Activated CD4-positive, alpha-beta T cell treated with anti-CD3 and anti-CD28 coated beads, Interleukin-2, amount 10 ng/mL, durations not matched to agents 24 days and 14 days (primary cell): Measurements from ENCODE around the gene DEPDC1. TPM values are rescaled to one million over a fixed set of nuclear protein-coding genes. Genes with fewer than 3 reads are reported as not detected.

Experiments
- DNase-seq: peaks from one replicate; pipeline ENCODE4 v3.0.0; 2022
- H3K27ac Mint-ChIP-seq: one replicate; pipeline ENCODE4 v1.8.0; 2022; ENCODE audit warnings: mild to moderate bottlenecking, mixed read lengths
- H3K27me3 Mint-ChIP-seq: one replicate; pipeline ENCODE4 v1.8.0; 2022; ENCODE audit warnings: mixed read lengths
- H3K36me3 Mint-ChIP-seq: one replicate; pipeline ENCODE4 v1.8.0; 2022; ENCODE audit warnings: low read depth, mild to moderate bottlenecking, mixed read lengths
- H3K4me1 Mint-ChIP-seq: one replicate; pipeline ENCODE4 v1.8.0; 2021; ENCODE audit warnings: mixed read lengths
- H3K4me3 Mint-ChIP-seq: one replicate; pipeline ENCODE4 v1.8.0; 2022; ENCODE audit warnings: mild to moderate bottlenecking, moderate library complexity, mixed read lengths
- H3K9me3 Mint-ChIP-seq: one replicate; pipeline ENCODE4 v1.8.0; 2021; ENCODE audit warnings: mixed read lengths
- intact Hi-C: fragments of 100-400 bp; cut with micrococcal nuclease; formaldehyde crosslinking; loops from one replicate; pipeline ENCODE4 v1.15.1; 2023
- total RNA-seq: library from RNA; stranded (reverse); gene quantifications from 2 replicates; pipeline ENCODE4 v1.2.3, GENCODE V29; 2022

The DEPDC1 gene, protein sequence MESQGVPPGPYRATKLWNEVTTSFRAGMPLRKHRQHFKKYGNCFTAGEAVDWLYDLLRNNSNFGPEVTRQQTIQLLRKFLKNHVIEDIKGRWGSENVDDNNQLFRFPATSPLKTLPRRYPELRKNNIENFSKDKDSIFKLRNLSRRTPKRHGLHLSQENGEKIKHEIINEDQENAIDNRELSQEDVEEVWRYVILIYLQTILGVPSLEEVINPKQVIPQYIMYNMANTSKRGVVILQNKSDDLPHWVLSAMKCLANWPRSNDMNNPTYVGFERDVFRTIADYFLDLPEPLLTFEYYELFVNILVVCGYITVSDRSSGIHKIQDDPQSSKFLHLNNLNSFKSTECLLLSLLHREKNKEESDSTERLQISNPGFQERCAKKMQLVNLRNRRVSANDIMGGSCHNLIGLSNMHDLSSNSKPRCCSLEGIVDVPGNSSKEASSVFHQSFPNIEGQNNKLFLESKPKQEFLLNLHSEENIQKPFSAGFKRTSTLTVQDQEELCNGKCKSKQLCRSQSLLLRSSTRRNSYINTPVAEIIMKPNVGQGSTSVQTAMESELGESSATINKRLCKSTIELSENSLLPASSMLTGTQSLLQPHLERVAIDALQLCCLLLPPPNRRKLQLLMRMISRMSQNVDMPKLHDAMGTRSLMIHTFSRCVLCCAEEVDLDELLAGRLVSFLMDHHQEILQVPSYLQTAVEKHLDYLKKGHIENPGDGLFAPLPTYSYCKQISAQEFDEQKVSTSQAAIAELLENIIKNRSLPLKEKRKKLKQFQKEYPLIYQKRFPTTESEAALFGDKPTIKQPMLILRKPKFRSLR
- total RNA-seq, result 10.8 and 13.3 TPM in 2 replicates

GRCh38 chr1:68496680-68497357, at the start of gene DEPDC1:
TSS of gene DEPDC1 (minus strand) at chr1:68497082. CDS start at chr1:68496999, 83 bp downstream.
- intact Hi-C loops, result loop anchor here (2.0 kb wide), 1 partner anchor 376 kb away; no protein-coding TSS in a partner anchor

DNA sequence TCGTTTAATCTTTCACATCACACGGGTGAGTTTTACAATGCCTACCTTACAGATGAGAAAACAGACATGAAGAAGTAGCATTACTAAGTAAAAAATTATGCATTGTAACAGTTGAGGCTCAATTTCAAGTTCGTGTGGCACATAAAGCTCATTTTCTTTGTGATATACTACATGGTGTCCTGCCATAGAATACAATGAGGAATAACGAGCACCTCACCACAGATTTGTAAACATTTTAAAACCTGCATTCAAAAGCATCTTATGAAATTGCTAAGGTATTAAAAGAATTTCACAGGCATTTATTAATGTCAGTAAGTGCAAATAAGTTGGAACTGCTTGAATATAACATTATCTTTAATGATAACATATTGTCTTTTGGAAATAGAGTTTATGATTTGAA, 47.8 kb upstream of the DEPDC1 start:
- intact Hi-C loops, result no loop called here
- no peaks in the 10 kb centered on the region for H3K4me1 Mint-ChIP-seq
- H3K27ac Mint-ChIP-seq, result no peak overlapping the region
- no peaks in the 10 kb centered on the region for H3K36me3 Mint-ChIP-seq
- H3K27me3 Mint-ChIP-seq, result no peaks in the 10 kb centered on the region
- no peaks in the 10 kb centered on the region for H3K9me3 Mint-ChIP-seq
- no peak for DNase-seq
- no peak overlapping the region for H3K4me3 Mint-ChIP-seq

More at GRCh38 chr1:68496680-68497357, at the start of gene DEPDC1:
- Mint-ChIP-seq H3K27me3 (peaks cover 35% of the 10 kb centered on the region), H3K9me3 (no peaks in the 10 kb centered on the region), H3K4me3 (peak within 1 kb of the TSS; percentile 92), H3K27ac (peak within 1 kb of the TSS; percentile 86), H3K4me1 (peaks cover 19% of the 10 kb centered on the region), H3K36me3 (peaks cover 7% of the 10 kb centered on the region)
- DNase-seq, result peak; percentile 97

- no peak overlapping the region for H3K4me3 Mint-ChIP-seq
- no peak for DNase-seq
- H3K27me3 Mint-ChIP-seq, result no peaks in the 10 kb centered on the region
- no peaks in the 10 kb centered on the region for H3K36me3 Mint-ChIP-seq
- H3K9me3 Mint-ChIP-seq, result no peaks in the 10 kb centered on the region
- no peak overlapping the region for H3K27ac Mint-ChIP-seq
- no peaks in the 10 kb centered on the region for H3K4me1 Mint-ChIP-seq
- intact Hi-C loops, result no loop called here
These were observed 45.7 kb upstream of the DEPDC1 start for GRCh38 chr1:68542586-68542985.

- Mint-ChIP-seq H3K4me3 (no peak overlapping the region), H3K27me3 (no peaks in the 10 kb centered on the region), H3K36me3 (no peaks in the 10 kb centered on the region), H3K27ac (no peak overlapping the region), H3K9me3 (no peaks in the 10 kb centered on the region), H3K4me1 (no peaks in the 10 kb centered on the region)
- DNase-seq, result no peak
- intact Hi-C loops, result no loop called here
These were observed 42.1 kb upstream of the DEPDC1 start for GRCh38 chr1:68538941-68539340.

DNA sequence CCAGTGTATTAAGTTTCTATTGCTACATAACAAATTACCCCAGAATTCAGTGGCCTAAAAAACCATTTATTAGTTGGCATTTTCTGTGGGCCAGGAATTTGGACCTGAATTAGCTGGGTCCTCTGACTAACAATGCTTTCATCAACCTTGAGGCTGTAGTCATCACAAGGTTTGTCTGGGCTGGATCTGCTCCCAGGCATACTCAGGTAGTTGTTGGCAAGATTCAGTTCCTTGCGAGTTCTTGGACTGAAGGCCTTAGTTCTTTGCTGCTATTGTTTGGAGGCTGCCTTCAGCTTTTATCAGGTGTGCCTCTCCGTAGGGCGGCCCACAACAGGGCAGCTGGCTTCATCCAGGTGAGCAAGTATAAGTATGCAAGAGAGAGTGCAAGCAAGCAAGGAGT, 31.4 kb upstream of the DEPDC1 start:
- H3K9me3 Mint-ChIP-seq, result no peaks in the 10 kb centered on the region
- no peaks in the 10 kb centered on the region for H3K27me3 Mint-ChIP-seq
- intact Hi-C loops, result no loop called here
- no peak for DNase-seq
- no peak overlapping the region for H3K4me3 Mint-ChIP-seq
- no peaks in the 10 kb centered on the region for H3K36me3 Mint-ChIP-seq
- no peak overlapping the region for H3K27ac Mint-ChIP-seq
- no peaks in the 10 kb centered on the region for H3K4me1 Mint-ChIP-seq

DNA sequence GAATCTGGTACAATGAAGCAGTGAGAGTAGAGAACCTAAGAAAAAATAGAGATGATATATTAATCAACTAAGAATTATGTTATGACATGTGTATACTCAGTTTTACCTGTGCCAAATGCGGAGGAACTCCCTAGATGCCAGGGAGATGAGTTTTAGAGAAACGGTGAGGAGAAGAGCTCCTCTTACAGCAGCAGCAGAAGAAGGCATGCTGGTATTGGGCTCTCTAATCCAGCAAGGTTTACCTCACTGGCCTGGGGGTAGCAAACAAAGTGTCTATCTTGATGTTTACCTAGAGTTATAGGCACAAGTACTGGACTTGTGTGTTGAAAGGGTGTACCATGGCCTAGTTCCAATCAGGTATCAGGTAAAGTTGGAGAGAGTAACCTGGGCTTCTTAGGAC, 28.9 kb upstream of the DEPDC1 start:
- H3K36me3 Mint-ChIP-seq, result no peaks in the 10 kb centered on the region
- intact Hi-C loops, result no loop called here
- H3K4me3 Mint-ChIP-seq, result no peak overlapping the region
- no peaks in the 10 kb centered on the region for H3K4me1 Mint-ChIP-seq
- no peak overlapping the region for H3K27ac Mint-ChIP-seq
- DNase-seq, result no peak
- no peaks in the 10 kb centered on the region for H3K27me3 Mint-ChIP-seq
- no peaks in the 10 kb centered on the region for H3K9me3 Mint-ChIP-seq

DNA sequence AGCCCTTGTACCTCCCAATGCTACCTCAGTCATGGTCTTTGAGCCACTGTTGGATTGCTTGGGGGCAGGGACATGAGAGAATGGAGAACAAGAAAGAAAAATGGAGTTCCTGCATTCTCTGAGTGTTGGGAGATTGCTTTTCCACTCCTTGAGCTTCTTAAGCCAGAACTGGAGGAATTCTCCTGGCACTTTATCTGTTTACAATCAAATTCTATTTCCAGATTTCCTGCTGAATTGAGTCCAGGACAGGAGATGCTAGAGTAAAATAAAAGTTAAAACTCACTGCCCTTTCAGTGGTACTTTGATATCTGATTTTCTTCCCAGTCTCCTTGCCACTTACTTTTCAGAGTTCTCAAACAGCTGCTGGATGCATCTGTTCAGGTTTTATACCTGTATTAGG, 24.4 kb upstream of the DEPDC1 start:
- H3K27ac Mint-ChIP-seq, result no peak overlapping the region
- H3K36me3 Mint-ChIP-seq, result no peaks in the 10 kb centered on the region
- peaks cover 2% of the 10 kb centered on the region for H3K27me3 Mint-ChIP-seq
- DNase-seq, result no peak
- intact Hi-C loops, result no loop called here
- H3K4me1 Mint-ChIP-seq, result no peaks in the 10 kb centered on the region
- no peak overlapping the region for H3K4me3 Mint-ChIP-seq
- no peaks in the 10 kb centered on the region for H3K9me3 Mint-ChIP-seq

DNA sequence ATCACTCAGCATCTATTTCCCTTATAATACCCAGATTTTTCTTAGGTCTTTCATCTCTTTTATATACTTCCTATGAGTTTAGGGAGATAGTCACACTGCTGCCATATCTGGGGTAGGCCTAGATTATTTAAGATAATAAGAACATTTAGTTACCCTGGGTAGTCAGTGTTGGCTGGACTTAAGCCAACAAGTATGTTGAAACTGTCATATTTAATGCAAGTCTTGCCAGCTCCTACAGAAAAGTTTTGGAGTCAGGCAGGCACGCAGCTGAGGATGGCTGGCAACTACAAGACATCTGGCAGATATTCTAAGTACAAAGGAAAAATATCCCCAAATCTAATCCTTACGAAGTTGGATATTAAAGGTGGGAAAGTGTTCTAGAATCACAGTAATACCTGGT, 19.2 kb upstream of the DEPDC1 start:
- H3K9me3 Mint-ChIP-seq, result no peaks in the 10 kb centered on the region
- intact Hi-C loops, result no loop called here
- no peak overlapping the region for H3K27ac Mint-ChIP-seq

DNA sequence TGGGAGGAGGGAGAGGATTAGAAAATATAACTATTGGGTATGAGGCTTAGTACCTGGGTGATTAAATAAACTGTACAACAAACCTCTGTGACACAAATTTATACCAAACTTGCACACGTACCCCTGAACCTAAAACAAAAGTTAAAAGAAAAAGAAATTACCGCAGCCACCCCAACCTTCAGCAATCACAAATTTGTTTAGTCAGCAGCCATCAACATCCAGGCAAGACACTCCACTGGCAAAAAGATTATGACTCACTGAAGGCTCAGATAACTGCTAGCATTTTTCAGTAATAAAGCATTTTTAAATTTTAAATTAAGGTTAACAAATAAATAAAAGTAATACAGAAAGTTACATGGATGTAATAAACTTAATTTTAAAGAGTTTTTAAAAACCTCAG, 14.4 kb upstream of the DEPDC1 start:
- H3K27me3 Mint-ChIP-seq, result no peaks in the 10 kb centered on the region

More for the DNA sequence above, 19.2 kb upstream of the DEPDC1 start:
- DNase-seq, result peak; percentile 4
- Mint-ChIP-seq H3K27me3 (peaks cover 2% of the 10 kb centered on the region), H3K4me3 (no peak overlapping the region), H3K36me3 (no peaks in the 10 kb centered on the region), H3K4me1 (no peaks in the 10 kb centered on the region)

DNA sequence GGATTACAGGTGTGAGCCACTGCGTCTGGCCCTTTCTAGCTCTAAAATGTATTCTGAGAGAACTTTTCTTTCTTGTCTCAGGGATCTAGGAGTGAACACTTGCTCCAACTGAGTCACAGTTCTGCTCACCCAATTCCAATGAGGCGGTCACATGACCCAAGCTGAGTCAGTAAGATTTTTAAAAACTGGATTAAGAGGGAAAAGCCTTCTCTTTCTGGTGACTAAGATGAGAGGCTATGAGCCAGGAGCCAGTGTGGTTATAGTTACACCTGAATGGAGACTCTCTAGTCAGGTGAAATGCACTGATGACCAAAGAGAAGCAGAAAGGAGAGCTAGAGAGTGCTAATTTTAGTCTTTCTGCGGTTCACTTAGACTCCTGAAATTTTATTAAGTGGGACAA, 9.5 kb upstream of the DEPDC1 start:
- no peak overlapping the region for H3K27ac Mint-ChIP-seq
- H3K9me3 Mint-ChIP-seq, result peaks cover 3% of the 10 kb centered on the region
- DNase-seq, result no peak
- H3K4me1 Mint-ChIP-seq, result no peaks in the 10 kb centered on the region
- H3K36me3 Mint-ChIP-seq, result no peaks in the 10 kb centered on the region
- no peak overlapping the region for H3K4me3 Mint-ChIP-seq
- H3K27me3 Mint-ChIP-seq, result peaks cover 14% of the 10 kb centered on the region
- intact Hi-C loops, result no loop called here

More for the DNA sequence above, 14.4 kb upstream of the DEPDC1 start:
- no peak for DNase-seq
- no peak overlapping the region for H3K4me3 Mint-ChIP-seq
- no peaks in the 10 kb centered on the region for H3K4me1 Mint-ChIP-seq
- H3K27ac Mint-ChIP-seq, result no peak overlapping the region
- H3K9me3 Mint-ChIP-seq, result no peaks in the 10 kb centered on the region
- intact Hi-C loops, result no loop called here
- no peaks in the 10 kb centered on the region for H3K36me3 Mint-ChIP-seq

- H3K27me3 Mint-ChIP-seq, result peaks cover 38% of the 10 kb centered on the region
- H3K27ac Mint-ChIP-seq, result no peak overlapping the region
- intact Hi-C loops, result no loop called here
- no peak overlapping the region for H3K4me3 Mint-ChIP-seq
- peaks cover 3% of the 10 kb centered on the region for H3K9me3 Mint-ChIP-seq
- no peaks in the 10 kb centered on the region for H3K4me1 Mint-ChIP-seq
- no peaks in the 10 kb centered on the region for H3K36me3 Mint-ChIP-seq
- DNase-seq, result no peak
These were observed 6.2 kb upstream of the DEPDC1 start for GRCh38 chr1:68503085-68503484.

- H3K36me3 Mint-ChIP-seq, result peaks cover 7% of the 10 kb centered on the region
- DNase-seq, result no peak
- H3K27ac Mint-ChIP-seq, result peak overlapping the region; percentile 9
- intact Hi-C loops, result loop anchor here (2.0 kb wide), 1 partner anchor 377 kb away; no protein-coding TSS in a partner anchor
- H3K27me3 Mint-ChIP-seq, result peaks cover 35% of the 10 kb centered on the region
- peaks cover 19% of the 10 kb centered on the region for H3K4me1 Mint-ChIP-seq
- peak overlapping the region; percentile 92 for H3K4me3 Mint-ChIP-seq
- H3K9me3 Mint-ChIP-seq, result no peaks in the 10 kb centered on the region
These were observed 446 bp upstream of the DEPDC1 start for GRCh38 chr1:68497358-68497698.

GRCh38 chr1:68495968-68496679, 758 bp downstream of the DEPDC1 start:
- peaks cover 31% of the 10 kb centered on the region for H3K27me3 Mint-ChIP-seq
- H3K4me1 Mint-ChIP-seq, result peaks cover 21% of the 10 kb centered on the region
- H3K27ac Mint-ChIP-seq, result peak overlapping the region; percentile 86
- DNase-seq, result no peak
- H3K4me3 Mint-ChIP-seq, result peak overlapping the region; percentile 92
- intact Hi-C loops, result loop anchor here (2.0 kb wide), 1 partner anchor 375 kb away; no protein-coding TSS in a partner anchor
- H3K36me3 Mint-ChIP-seq, result peaks cover 9% of the 10 kb centered on the region
- H3K9me3 Mint-ChIP-seq, result no peaks in the 10 kb centered on the region
